Neural crest cell (in vitro differentiated cells): ENCODE results near the gene PTPMT1. TPM values are rescaled to one million over a fixed set of nuclear protein-coding genes. Genes with fewer than 3 reads are reported as not detected.

Experiments
- DNase-seq: peaks from one replicate; pipeline ENCODE4 v3.0.0; 2021; ENCODE audit warnings: low read depth, mixed read lengths, low spot score
- H3K27ac Mint-ChIP-seq: one replicate; pipeline ENCODE4 v1.8.0; 2021; ENCODE audit warnings: mild to moderate bottlenecking, mixed read lengths; ENCODE audit not compliant: unreplicated experiment
- H3K27me3 Mint-ChIP-seq: 2 replicates; pipeline ENCODE4 v1.8.0; 2021; ENCODE audit warnings: low read depth, mild to moderate bottlenecking, mixed read lengths
- H3K36me3 Mint-ChIP-seq: 2 replicates; pipeline ENCODE4 v1.8.0; 2021; ENCODE audit warnings: low read depth, mild to moderate bottlenecking, mixed read lengths
- H3K4me1 Mint-ChIP-seq: 2 replicates; pipeline ENCODE4 v1.8.0; 2021; ENCODE audit warnings: mixed read lengths
- H3K4me3 Mint-ChIP-seq: one replicate; pipeline ENCODE4 v1.8.0; 2021; ENCODE audit warnings: mild to moderate bottlenecking, mixed read lengths
- H3K9me3 Mint-ChIP-seq: 2 replicates; pipeline ENCODE4 v1.8.0; 2021; ENCODE audit warnings: mixed read lengths
- total RNA-seq: library from RNA; stranded (reverse); gene quantifications from 2 replicates; pipeline ENCODE4 v1.2.1, GENCODE V29; 2021
- TF ChIP-seq, protein P1 (sequence below): fragments of 200-600 bp; sonication (generic); conservative IDR thresholded peaks from 2 replicates; pipeline ENCODE4 v1.5.0; 2021; ENCODE audit warnings: antibody characterized with exemption, mild to moderate bottlenecking

Gene PTPMT1
- total RNA-seq, 1 donor from 2014 or later: 41.8 TPM

DNA sequence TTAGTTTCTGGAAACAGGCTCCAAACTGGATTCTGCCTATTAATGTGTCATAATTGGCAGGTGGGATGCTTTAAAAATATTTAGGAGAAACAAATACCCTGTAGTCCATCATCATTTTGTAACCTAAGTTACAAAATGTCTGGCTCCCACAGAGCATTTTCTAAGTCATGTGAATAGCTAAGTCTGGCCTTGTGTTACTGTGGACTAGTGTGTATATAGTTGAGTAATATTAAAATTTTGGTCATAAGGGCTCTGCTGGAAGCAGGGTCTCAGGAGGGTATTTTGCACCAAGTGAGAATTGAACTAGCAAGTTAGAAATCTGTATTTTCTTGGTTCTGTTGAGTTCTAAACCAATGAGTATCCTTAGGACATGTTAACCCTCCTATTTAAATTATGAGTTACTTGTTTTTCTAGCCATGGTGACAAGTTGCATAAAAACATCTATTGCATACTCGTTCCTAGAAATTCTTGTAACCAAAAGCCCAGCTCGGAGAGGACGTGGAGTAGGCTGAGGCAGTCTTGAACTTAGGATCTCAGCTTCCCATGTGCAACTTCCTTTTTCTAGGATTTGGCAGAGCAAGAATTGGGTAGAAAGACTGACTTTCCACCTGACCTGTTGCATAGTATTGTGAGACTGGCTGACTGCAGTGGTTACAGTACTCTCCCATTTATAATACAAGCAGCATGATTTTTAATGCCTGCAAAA is 5.4 kb downstream of the PTPMT1 start:
- no peak overlapping the region for H3K27ac Mint-ChIP-seq
- no peaks in the 10 kb centered on the region for H3K27me3 Mint-ChIP-seq
- TF ChIP-seq, protein P1, sequence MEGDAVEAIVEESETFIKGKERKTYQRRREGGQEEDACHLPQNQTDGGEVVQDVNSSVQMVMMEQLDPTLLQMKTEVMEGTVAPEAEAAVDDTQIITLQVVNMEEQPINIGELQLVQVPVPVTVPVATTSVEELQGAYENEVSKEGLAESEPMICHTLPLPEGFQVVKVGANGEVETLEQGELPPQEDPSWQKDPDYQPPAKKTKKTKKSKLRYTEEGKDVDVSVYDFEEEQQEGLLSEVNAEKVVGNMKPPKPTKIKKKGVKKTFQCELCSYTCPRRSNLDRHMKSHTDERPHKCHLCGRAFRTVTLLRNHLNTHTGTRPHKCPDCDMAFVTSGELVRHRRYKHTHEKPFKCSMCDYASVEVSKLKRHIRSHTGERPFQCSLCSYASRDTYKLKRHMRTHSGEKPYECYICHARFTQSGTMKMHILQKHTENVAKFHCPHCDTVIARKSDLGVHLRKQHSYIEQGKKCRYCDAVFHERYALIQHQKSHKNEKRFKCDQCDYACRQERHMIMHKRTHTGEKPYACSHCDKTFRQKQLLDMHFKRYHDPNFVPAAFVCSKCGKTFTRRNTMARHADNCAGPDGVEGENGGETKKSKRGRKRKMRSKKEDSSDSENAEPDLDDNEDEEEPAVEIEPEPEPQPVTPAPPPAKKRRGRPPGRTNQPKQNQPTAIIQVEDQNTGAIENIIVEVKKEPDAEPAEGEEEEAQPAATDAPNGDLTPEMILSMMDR: no peak
- peaks cover 7% of the 10 kb centered on the region for H3K36me3 Mint-ChIP-seq
- DNase-seq: no peak
- no peaks in the 10 kb centered on the region for H3K9me3 Mint-ChIP-seq
- H3K4me3 Mint-ChIP-seq: peak overlapping the region; percentile 33
- H3K4me1 Mint-ChIP-seq: peaks cover 11% of the 10 kb centered on the region

DNA sequence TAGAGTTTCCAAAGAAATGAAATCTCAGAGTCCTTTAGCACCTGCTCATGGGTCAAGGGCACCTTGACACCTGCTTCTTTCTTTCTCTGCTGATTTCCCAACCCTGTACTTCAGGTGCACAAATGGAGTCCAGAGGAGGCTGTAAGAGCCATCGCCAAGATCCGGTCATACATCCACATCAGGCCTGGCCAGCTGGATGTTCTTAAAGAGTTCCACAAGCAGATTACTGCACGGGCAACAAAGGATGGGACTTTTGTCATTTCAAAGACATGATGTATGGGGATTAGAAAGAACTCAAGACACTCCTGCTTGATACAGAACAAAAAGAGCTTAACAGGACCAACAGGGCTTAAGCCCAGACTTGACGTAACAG is 5.9 kb downstream of the PTPMT1 start:
- peak overlapping the region; percentile 78 for H3K27ac Mint-ChIP-seq
- H3K27me3 Mint-ChIP-seq: no peaks in the 10 kb centered on the region
- peaks cover 5% of the 10 kb centered on the region for H3K4me1 Mint-ChIP-seq
- H3K36me3 Mint-ChIP-seq: peaks cover 7% of the 10 kb centered on the region
- no peak for DNase-seq
- no peak overlapping the region for H3K4me3 Mint-ChIP-seq
- no peaks in the 10 kb centered on the region for H3K9me3 Mint-ChIP-seq
- TF ChIP-seq, protein P1: no peak

DNA sequence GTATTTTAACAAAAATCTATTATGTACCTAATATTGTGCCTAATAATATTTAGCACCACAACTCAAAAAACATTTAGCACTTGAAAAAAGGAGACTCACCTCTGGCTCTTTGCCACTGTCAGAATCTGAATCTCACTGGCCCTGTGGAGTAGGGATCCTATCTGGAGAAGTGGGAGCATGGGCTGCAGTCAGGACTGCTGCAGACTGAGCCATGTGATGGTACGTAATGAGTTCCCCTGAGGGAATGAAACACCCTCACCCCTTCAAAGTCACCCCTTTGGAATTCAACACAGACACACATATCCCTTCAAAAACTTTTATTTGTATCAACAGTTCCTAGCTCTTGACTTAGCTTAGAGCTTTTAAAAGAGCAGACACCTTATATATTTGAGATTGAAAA is 6.5 kb downstream of the PTPMT1 start:
- TF ChIP-seq, protein P1: no peak
- Mint-ChIP-seq H3K4me1 (peaks cover under 1% of the 10 kb centered on the region), H3K9me3 (no peaks in the 10 kb centered on the region), H3K4me3 (no peak overlapping the region), H3K27ac (no peak overlapping the region), H3K36me3 (peaks cover 7% of the 10 kb centered on the region), H3K27me3 (no peaks in the 10 kb centered on the region)
- DNase-seq: no peak

DNA sequence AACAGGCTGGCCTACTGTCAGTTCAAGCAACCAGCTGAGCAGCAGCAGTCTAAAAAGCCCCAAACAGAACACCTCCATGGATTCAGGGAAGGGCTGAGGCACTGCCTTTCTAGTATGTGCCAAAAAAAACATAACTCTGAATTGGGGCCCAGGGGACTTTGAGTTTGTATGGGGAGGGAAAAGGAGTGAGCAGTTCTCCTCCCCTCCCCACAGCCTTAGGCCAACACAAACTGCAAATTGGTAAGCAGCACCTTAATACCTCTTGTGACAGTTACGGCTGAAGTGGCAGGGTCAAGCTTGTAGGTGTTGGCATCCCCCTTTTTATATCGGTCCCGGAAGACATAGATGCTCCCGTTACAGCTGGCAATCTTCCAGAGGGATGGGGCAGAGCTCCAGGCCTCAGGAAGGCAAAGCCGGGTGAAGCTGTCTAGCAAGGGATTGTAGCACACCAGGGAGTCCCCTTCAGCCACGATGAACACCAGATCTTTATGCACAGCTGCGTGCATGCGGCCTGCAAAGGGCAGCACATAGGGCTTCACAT is 7.4 kb downstream of the PTPMT1 start:
- TF ChIP-seq, protein P1: no peak
- H3K4me1 Mint-ChIP-seq: peaks cover 10% of the 10 kb centered on the region
- peak overlapping the region; percentile 34 for H3K4me3 Mint-ChIP-seq
- no peaks in the 10 kb centered on the region for H3K9me3 Mint-ChIP-seq
- no peaks in the 10 kb centered on the region for H3K27me3 Mint-ChIP-seq
- no peak overlapping the region for H3K27ac Mint-ChIP-seq
- DNase-seq: no peak
- H3K36me3 Mint-ChIP-seq: peaks cover 9% of the 10 kb centered on the region

DNA sequence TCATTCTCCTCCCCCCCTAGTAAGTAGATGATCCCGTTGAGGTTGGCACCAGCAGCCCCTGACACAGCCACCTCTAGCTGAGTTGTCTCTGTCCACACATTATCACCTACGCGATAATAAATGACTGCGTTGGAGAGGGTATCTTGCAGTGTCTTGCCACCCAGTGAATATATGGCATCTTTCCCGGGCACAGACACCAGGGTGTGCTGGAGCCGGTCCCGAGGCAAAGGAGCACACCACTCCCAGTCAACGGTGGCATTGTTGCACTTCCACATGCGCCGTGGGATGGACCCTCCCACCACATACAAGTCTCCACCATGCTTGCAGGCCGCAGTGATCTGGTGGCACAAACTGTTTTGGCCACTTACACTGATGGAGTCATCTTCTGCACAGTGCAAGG is 7.9 kb downstream of the PTPMT1 start:
- H3K36me3 Mint-ChIP-seq: peaks cover 9% of the 10 kb centered on the region
- H3K9me3 Mint-ChIP-seq: no peaks in the 10 kb centered on the region
- no peaks in the 10 kb centered on the region for H3K27me3 Mint-ChIP-seq
- H3K4me3 Mint-ChIP-seq: peak overlapping the region; percentile 23
- TF ChIP-seq, protein P1: no peak
- no peak overlapping the region for H3K27ac Mint-ChIP-seq
- DNase-seq: no peak
- peaks cover 15% of the 10 kb centered on the region for H3K4me1 Mint-ChIP-seq
